SK-N-MC (cell line): ENCODE results near the gene FNTB.

ENCODE experiments used
- DNase-seq: peaks from one replicate; pipeline ENCODE4 v3.0.0-alpha.2; 2011; ENCODE audit warnings: low read depth, low spot score
- H3K27ac ChIP-seq: fragments of 200-600 bp; sonication (generic); 2 replicates; pipeline ENCODE4 v1.5.1; 2016; ENCODE audit warnings: mixed run types
- H3K36me3 ChIP-seq: fragments of 200-600 bp; sonication (generic); 2 replicates; pipeline ENCODE4 v1.6.1; 2017; ENCODE audit warnings: antibody characterized with exemption, low read length, mixed read lengths; ENCODE audit not compliant: insufficient read depth
- H3K4me3 ChIP-seq: fragments of 200-600 bp; sonication (generic); 2 replicates; pipeline ENCODE4 v1.5.1; 2016
- H3K9ac ChIP-seq: fragments of 200-600 bp; sonication (generic); 2 replicates; pipeline ENCODE4 v1.8.0; 2017; ENCODE audit warnings: mixed run types, mixed read lengths; ENCODE audit not compliant: insufficient read length
- H3K9me3 ChIP-seq: fragments of 200-600 bp; sonication (generic); 2 replicates; pipeline ENCODE4 v1.6.1; 2017; ENCODE audit warnings: low read depth, mild to moderate bottlenecking, antibody characterized with exemption, low read length, moderate library complexity, mixed read lengths
- EZH2 ChIP-seq: fragments of 200-600 bp; sonication (generic); IDR thresholded peaks from one replicate; pipeline ENCODE4 v1.6.1; 2017; ENCODE audit warnings: antibody characterized with exemption
- FOXP2 ChIP-seq: optimal IDR thresholded peaks from 2 replicates; pipeline ENCODE3; 2011; ENCODE audit warnings: mild to moderate bottlenecking, moderate library complexity; ENCODE audit not compliant: insufficient read depth; ENCODE audit errors: extremely low read length, control extremely low read depth
- POLR2AphosphoS5 ChIP-seq: IDR thresholded peaks from 2 replicates; pipeline ENCODE4 v1.6.1; 2012; ENCODE audit warnings: mild to moderate bottlenecking, low read depth, low read length, borderline replicate concordance

The FNTB gene

GRCh38 chr14:64970776-64971477 is 15.8 kb upstream of the FNTB start:
- Histone ChIP-seq H3K4me3 (peak overlapping the region; percentile 81), H3K36me3 (no peaks in the 10 kb centered on the region), H3K27ac (no peak overlapping the region), H3K9me3 (no peaks in the 10 kb centered on the region), H3K9ac (no peak overlapping the region)
- DNase-seq = no peak
- TF ChIP-seq POLR2AphosphoS5 = no peak
- no peak for TF ChIP-seq FOXP2
- TF ChIP-seq EZH2 = no peak

DNA sequence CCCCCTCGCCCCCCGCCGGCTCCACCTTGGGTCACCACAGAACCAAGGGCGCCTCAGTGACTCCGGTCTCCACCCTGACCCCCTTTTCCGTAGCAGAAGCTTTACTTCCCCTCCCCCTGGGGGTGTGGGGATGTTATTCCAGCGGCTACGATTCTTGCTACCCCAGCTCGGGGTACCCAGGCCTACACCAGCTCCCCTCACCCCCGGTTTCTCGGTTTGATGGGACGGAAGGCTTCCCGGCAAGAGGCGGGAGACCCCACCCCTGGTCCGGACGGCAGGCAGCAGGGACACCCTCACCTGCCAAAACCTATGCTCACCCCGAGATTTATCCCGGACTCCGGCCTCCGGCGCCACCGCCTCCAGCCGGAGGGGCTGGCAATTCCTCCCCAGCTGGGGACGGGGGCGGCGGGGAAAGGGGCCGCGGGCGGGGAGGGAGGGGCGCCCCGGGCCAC is 15.2 kb upstream of the FNTB start:
- Histone ChIP-seq H3K4me3 (peak overlapping the region; percentile 81), H3K27ac (no peak overlapping the region), H3K36me3 (no peaks in the 10 kb centered on the region), H3K9ac (peak overlapping the region; percentile 70), H3K9me3 (no peaks in the 10 kb centered on the region)
- TF ChIP-seq FOXP2 (no peak), EZH2 (no peak), POLR2AphosphoS5 (no peak)
- DNase-seq = no peak

- no peaks in the 10 kb centered on the region for H3K9me3 ChIP-seq
- no peaks in the 10 kb centered on the region for H3K36me3 ChIP-seq
- peak within 1 kb of the TSS; percentile 85 for H3K4me3 ChIP-seq
- no peak for DNase-seq
- TF ChIP-seq FOXP2 (no peak), POLR2AphosphoS5 (no peak), EZH2 (no peak)
- H3K27ac ChIP-seq = no peak within 1 kb of the TSS
- H3K9ac ChIP-seq = peak within 1 kb of the TSS; percentile 73
Measured at GRCh38 chr14:64971943-64972791, 14.5 kb upstream of the FNTB start, which contains the start of gene RAB15. Gene RAB15, minus strand, starts transcription at chr14:64972336. Its CDS starts 260 bp downstream, at chr14:64972076.

DNA sequence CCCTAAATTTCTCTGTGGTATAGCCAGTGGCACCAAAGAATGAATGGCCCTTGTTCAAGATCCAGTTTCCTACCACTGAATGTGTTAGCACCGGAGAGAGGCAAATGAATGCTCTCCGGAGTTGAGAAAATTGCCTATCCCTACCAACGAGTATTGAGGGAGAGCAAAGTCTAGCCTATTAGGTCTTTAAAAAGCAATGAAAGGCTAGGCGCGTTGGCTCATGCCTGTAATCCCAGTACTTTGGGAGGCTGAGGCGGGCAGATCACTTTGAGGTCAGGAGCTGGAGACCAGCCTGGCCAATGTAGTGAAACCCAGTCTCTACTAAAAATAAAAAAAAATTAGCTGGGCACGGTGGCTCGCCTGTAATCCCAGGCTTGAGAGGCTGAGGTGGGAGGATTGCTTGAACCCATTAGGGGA is 13.7 kb upstream of the FNTB start:
- Histone ChIP-seq H3K36me3 (no peaks in the 10 kb centered on the region), H3K9me3 (no peaks in the 10 kb centered on the region), H3K27ac (no peak overlapping the region), H3K9ac (no peak overlapping the region), H3K4me3 (peak overlapping the region; percentile 85)
- TF ChIP-seq FOXP2 = no peak
- TF ChIP-seq EZH2 = no peak
- no peak for TF ChIP-seq POLR2AphosphoS5
- DNase-seq = no peak

- DNase-seq = no peak
- no peak for TF ChIP-seq FOXP2
- TF ChIP-seq EZH2 = no peak
- TF ChIP-seq POLR2AphosphoS5 = no peak
- H3K4me3 ChIP-seq = no peak overlapping the region
- no peaks in the 10 kb centered on the region for H3K36me3 ChIP-seq
- no peak overlapping the region for H3K9ac ChIP-seq
- no peak overlapping the region for H3K27ac ChIP-seq
- H3K9me3 ChIP-seq = no peaks in the 10 kb centered on the region
Measured at GRCh38 chr14:64973826-64974225, 12.9 kb upstream of the FNTB start.

DNA sequence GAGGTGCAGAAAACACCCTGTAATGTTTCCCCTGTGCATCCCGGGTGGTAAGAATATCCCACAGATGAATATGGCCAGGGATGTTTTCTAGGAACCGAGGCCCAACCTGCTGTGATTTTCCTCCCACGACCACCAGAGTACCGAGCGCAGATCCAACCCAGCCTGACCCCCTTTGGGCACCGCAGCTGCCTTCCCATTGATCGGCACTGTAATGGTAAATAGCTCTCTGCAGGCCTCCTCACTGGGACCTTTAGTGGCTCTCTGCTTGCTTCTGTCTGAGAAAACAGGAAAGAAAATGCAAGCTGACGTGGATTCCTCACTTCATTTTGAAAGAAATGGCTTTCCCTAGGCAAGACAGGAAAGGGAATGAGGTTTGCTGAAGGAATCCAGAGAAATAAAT is 12.1 kb upstream of the FNTB start:
- Histone ChIP-seq H3K27ac (no peak overlapping the region), H3K36me3 (no peaks in the 10 kb centered on the region), H3K9ac (no peak overlapping the region), H3K4me3 (no peak overlapping the region), H3K9me3 (no peaks in the 10 kb centered on the region)
- TF ChIP-seq FOXP2 = no peak
- TF ChIP-seq EZH2 = no peak
- TF ChIP-seq POLR2AphosphoS5 = no peak
- DNase-seq = no peak

DNA sequence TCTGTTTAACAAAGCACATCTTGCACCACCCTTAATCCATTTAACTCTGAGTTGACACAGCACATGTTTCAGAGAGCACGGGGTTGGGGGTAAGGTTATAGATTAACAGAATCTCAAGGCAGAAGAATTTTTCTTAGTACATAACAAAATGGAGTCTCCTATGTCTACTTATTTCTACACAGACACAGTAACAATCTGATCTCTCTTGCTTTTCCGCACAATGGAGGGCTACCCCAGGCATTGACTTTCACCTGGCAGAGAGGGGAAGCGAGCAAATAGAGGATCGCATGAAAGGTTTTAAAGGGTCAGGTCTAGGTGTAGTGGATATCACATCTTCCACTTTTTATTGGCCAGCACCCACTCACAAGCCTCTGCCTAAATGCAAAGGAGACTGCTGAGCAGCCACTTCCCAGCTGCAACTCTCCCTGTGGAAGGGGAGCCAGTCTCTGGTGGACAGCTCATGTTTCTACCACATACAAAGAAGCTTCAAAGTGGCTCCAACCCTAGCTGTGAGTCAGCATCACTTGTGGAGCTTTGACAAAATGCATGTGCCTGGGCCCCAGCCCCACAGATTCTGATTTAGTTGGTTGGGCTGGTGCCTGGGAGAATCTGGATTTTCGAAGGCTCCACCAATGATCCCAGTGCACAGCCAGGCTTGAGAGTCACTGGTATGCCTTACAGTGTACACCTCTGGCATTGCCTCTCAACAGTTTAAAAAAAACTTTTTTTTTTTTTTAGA is 7.2 kb upstream of the FNTB start:
- no peak for DNase-seq
- Histone ChIP-seq H3K9me3 (no peaks in the 10 kb centered on the region), H3K36me3 (no peaks in the 10 kb centered on the region), H3K9ac (no peak overlapping the region), H3K27ac (no peak overlapping the region), H3K4me3 (no peak overlapping the region)
- TF ChIP-seq POLR2AphosphoS5 (no peak), FOXP2 (no peak), EZH2 (no peak)
